ENCODE results near the gene RMDN3.

GRCh38 chr15:40731034-40731433, 24.0 kb downstream of the RMDN3 start:
- TF ChIP-seq CTCF (IDR thresholded peaks at IDR 0.05) (no peak), POLR2A (IDR thresholded peaks at IDR 0.05) (no peak)

Data from testis (tissue), 2 donors.